COLO668 (cell line): ENCODE measurements around the gene SOCS2.
"Not testable (repeated sequence)": the region's sequence is repeated elsewhere in the genome, so short reads cannot be mapped to it uniquely, and the experiment has no call there.

Experiments
- DNase-seq: peaks from one replicate; lab custom pipeline; 2025; ENCODE audit not compliant: unreplicated experiment; lab: John Stamatoyannopoulos, UW

The SOCS2 gene, protein sequence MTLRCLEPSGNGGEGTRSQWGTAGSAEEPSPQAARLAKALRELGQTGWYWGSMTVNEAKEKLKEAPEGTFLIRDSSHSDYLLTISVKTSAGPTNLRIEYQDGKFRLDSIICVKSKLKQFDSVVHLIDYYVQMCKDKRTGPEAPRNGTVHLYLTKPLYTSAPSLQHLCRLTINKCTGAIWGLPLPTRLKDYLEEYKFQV

DNA sequence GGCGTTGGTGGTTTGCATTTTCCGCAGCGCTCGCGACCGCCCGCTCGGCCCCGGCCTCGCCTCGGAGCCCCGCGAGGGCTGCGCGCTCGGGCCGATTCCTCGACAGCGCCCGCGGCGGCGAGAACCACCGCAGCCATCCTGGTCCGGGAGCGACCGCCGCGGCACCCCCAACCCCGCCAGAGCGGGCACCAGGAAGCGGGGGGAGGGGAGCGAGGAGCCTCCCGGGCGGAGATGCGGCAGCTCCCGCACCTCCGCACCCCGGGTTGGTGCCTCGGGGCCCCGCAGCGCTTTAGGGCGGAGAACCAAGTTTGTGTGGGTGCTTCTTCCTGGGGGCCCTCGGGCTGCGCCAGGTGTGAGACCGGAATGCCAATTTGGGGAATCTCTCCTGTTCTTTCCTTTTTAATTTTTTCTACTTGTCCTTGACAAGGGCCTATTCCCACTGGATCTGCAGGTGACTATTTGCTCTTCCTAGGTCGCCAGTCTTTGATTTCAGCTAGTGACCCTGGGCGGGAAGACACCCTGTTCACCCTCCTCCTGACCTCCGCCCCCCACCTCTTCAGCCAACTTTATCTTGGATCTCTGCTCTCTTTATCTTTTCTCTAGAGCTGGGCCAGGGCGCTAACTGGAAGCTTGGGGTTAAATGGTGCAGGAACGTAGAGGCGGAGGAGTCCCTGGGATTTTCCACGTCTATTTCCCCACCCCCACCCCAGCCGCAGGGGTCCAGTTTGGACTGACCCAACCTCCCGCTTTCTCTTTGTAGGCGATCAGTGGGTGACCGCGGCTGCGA is at the start of gene SOCS2:
Gene SOCS2, plus strand, starts transcription at position 751 of the 787 bp plus-strand sequence. CDS start 223 bp downstream, outside the sequence.
- DNase-seq = peak; percentile 66

DNA sequence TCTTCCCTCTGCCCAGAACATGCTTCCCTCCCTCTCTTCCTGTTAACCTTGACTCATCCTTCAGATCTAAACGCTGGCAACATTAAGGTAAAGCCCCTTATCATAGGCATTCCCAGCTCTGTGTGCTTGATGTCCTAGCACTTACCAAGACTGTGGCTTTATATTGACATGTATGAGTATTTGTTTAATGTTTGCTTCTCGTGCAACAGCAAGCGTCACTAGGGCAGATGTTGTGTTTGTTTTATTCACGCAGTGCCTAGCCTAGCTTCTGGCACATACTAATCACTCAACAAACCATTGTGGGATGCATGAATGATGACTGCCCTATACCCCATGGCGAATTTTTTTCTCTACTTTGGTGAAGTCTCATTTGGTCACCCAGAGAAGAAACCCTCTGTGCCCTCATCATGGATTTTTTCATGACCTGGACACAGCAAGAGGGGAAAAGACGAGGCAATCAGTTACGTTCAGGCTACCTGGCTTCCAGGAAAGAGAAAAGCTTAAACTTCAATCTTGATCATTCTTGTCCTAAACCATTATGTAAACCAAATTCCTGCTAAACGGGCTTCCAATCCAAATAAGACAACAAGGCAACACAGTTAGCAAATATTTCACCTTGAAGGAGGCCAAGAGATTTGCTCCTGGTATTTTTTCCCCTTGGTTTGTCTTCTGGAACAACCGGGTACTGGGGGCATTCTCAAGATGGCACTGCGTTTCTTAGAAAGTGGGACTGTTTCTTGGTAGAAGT is 47.9 kb upstream of the SOCS2 start:
- DNase-seq = no peak

DNA sequence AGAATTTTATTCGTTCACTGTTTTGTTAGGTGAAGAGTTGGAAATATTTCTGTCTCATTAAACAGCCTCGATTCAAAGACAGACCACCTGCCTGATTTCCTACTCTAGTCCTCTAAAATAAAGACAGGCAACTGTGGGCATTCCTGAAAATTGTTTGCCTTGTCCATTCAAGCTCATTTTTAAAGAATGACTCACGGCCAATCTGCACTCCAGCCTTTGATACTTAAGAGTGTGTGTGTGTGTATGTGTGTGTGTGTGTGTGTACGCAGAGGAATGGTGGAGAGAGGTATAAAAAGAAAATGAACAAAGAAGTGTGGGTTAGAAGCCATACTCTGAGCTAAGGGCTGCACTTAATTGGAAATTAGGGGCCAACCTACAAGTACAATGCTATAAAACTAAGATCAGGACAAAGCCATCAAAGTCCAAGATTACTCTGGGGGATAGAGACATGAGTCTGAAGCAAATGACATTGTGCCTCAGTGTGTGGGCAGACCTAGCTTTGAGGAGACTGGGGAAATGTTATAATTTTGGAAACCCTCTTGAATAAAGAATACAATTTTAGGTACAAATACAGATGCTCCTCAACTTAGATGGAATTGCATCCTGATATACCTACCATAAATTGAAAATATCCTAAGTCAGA is 45.6 kb upstream of the SOCS2 start:
- no peak for DNase-seq

DNA sequence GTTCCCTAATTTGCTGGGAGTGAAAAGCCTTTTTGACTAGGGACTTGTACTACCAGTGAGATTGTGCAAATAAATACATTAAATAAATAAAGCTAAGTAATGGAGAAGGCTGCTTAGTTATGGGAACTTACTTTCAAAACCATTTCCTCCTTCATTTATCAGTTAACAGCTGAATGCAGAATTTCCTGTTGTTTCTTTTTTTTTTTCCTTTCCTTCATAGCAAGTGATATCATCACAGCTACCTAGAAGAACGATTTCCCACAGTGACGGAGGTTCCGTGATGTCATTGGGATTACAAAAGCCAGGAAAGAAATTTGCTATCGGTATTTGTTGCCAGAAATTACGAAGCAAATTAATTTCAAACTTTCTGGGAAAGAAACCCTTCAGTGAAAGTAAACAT is 42.1 kb upstream of the SOCS2 start:
- DNase-seq = no peak

DNA sequence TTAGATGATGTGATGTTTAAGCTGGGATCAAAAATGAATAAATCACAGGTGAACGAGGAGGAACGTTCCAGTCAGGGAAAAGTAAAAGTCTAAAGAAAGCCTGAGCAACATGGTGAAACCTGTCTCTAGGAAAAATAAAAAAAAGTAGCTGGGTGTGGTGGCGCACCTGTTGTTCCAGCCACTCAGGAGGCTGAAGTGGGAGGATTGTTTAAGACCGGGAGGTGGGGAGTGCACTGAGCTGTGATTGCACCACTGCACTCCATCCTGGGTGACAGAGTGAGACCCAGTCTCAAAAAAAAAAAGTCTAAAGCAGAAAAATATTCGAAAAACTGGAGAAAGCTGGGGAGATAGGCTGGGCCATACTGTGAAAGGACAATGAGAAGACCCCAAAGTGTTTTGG is 39.2 kb upstream of the SOCS2 start:
- DNase-seq = no peak

DNA sequence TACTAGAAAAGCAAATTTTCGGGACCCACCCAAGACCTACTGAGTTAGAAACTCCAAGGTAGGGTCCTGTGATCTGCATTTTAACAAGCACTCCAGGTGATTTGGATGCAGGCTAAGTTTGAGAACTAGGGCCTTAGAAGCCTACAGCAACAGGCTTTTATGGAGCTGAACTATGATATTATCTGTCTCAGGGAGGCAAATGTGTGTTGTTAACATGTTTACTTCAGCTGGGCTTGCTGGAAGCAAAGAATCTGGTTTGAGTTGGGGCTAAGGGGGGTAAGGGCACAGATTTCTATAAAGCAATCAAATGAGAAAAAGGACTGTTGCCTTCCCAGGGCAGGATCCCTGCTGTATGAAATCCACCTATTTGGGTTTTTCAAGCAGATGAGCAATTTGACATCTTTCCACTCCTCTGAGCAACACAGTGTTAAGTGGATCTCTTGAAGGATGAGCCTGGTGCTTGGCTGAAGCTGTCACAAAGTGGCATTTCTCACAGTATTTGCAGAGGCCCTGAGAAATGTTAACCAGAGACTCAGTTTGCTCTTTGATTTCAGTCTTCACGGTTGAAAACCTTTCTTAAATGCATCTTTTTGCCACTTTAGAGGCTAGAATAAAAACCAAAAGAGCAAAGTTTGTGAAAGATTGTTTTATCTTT is 36.2 kb upstream of the SOCS2 start:
- no peak for DNase-seq

DNA sequence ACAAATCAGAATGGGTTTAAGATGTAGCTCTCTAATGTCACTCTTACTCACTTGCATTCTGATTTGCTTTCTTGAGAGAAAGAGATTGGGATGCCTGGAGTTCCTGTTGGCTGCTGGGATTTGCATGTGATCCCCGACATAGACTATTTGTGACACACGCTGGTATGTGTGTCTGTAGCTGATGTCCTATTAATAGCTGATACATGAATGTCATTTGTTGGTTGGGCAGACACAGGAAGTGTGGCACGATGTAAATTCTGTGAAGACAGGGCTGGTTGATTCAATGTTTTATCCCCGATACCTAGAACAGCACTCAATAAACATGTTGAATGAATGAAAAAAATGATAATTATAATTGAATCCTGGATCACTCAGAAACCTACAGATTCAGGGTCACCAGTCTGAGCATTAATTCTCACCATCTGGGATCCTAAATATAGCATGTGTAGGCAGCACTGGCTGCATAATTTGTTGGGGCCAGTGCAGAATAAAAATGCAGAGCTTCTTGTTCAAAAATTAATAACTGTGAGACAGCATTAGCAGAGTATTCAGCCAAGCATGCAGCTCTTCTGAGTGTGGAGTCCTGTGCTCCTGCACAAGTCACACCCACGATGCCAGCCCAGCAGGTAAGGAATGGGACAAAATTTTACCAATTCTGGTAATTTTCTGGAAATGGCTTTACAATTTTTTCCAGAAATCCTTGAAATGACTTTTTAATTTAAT is 35.5 kb upstream of the SOCS2 start:
- DNase-seq = no peak

DNA sequence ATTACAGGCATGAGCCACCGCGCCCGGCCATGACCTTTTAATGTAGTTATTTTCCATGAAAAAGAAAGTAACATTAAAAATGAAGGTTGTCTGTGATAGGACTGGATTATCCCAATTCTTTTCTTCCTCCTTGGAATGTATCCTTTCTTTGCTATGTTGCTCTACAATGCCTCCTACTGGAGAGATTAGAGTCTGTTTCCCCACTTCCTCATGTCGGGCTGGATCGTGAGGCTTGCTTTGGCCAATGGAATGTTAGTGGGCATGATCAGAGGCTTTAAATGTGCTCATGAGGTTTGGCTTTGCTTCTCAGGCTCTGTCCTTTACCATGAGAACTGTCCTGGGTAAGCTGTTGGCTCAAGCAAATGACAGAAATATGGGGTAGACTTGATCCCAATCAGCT is 34.7 kb upstream of the SOCS2 start:
- no peak for DNase-seq

DNA sequence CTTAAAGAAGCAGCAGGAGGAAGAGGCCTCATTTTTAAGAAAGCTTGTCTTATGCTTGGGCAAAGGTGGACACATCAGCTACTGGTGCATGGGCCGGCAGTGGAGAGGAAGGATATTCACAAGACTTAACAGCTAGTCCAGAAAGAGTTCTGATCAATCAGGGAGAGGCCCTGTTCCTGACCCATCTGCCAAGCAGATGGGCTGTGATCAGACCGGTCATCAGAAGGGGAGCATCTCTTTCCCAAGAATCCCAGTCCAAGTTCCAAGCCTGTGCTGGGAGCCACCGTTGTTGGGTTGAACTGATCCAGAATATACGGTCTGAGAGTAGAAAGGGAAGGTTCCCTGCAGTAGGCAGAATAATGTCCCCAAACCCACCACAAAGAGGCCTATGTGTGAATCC is 32.7 kb upstream of the SOCS2 start:
- no peak for DNase-seq

DNA sequence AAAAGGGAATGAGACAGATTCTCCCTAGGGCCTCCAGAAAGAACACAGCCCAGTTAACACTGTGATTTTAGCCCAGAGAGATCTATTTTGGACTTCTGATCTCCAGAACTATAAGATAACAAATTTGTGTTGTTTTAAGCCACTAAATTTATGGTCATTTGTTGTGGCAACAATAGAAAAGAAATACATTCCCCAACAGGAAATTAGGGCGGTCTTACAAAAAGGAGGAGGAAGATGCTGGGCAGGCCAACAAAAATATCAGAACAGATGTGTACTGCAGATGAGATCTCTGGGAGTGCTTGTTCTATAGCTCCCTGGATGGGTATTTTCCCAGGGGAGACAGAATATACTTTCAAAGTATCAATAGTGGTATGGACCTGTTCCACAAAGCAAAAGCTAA is 32.0 kb upstream of the SOCS2 start:
- no peak for DNase-seq

DNA sequence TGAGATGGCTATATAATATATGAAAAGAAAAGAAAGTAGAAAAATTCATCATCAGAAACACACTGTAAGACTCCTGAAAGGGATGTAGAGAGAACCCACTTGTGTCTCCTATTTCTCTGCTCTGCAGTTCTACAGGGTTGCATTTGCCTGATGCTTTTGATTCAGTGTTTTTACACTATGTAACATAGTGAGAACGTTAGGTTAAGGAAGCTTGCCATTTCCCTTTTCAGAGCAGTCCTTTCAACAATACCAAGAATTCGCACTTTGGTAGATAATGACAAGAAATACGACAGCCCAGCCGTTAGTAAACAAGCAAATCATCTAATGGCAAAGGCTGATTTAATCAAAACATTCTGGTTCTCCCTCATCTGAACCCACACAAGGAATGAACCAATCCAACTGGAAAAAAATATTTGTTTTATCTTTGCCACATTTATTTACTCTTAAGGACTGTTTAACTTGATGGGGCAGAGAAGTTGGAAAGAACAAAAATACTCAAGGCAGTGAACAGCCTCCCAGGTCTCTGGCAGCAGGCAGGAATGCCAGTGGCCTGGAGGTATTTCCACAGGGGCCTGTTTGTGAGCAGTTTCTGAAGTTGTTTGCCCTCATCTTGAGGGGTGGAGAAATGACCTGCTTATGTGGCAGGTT is 30.8 kb upstream of the SOCS2 start:
- DNase-seq = no peak

DNA sequence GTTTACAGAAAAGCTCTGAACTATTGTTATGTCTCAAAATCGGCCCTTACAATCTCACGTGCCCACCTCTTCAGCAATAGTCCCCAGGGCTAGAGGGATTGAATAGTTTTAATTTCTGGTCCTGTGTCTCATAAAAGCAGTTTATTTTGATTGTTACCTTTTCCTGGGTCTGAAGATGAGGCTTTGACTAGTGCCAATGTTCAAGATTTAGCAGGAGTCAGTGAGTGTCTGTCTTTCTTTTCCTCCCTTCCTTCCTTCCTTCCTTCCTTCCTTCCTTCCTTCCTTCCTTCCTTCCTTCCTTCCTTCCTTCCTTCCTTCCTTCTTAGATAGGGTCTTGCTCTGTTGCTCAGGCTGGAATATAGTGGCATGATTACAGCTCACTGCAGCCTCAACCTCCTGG is 24.7 kb upstream of the SOCS2 start:
- no peak for DNase-seq

DNA sequence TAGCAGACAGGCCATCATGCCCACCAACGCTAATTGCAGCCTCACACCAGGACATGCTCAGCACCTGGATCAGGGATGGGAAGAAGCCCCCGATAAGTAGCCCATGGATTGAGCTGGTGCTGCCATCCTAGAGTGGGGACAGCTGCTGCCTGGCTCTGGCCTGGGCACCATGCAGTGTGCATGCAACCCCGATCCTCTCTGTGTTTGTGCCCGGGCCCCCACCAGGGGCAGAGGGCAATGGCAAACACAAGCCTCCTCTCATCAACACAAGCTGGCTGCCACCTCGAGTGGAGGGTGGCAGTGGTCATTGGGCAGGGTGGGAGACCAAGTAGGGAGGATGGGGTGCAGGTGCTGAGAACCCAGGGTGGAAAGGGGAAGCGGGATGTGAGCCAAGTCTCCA is 23.3 kb upstream of the SOCS2 start:
- no peak for DNase-seq

DNA sequence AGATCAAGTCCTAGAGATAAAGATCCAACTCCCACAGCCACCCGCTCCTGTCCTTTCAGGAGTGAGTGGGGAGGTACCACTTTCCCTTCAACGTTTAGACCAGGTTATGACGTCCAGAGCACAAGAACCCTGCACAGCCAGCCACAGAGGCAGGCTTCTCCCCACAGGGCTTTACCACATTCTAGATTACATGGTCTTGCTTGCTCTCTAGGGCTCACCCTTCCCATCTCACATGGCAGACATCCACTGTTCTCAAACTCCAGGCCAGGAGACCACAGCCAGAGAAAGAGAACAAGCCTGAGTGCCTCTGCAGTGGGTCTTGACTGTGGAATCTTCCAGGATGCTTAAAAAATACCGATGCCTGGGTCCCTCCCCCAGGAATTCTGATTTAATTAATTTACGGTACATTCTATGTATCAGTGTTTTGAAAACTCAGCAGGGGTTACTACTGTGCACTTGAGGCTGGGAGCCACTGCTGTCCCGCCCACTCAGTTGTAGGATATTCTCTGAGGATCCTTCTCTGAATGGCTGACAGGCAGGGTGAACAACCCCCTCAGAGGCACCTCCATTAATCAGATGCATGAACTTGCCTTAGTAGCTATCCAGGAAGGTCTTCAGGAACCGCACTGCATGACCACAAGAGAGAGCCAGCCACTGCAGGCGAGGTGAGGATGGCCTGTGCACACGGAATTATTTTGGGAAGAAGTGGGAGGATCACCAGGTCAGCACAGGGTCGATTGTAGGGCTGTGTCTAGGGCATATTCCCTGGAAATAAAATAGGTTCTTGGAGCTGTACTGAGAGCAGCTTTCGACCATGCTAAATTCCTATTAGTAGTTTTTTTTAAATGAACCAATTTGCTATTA is 21.5 kb upstream of the SOCS2 start:
- DNase-seq = no peak

DNA sequence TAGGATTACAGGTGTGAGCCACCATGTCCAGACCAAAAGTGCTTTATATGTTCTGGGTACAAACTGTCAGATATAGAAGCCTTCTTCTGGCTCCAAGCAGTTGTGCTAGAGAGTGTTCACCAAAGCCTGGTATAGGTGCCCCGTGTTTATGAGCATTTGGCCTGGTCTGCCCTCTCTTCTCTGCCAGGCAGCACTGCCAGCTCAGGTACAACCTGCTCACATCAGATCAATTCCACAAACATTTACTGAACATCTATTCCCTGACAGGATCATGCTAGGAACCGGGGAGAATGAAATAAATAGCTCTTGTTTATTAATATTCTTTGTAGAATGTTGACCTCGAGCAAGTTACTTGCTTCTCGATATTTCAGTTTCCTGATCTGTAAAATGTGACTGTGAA is 20.0 kb upstream of the SOCS2 start:
- DNase-seq = no peak

DNA sequence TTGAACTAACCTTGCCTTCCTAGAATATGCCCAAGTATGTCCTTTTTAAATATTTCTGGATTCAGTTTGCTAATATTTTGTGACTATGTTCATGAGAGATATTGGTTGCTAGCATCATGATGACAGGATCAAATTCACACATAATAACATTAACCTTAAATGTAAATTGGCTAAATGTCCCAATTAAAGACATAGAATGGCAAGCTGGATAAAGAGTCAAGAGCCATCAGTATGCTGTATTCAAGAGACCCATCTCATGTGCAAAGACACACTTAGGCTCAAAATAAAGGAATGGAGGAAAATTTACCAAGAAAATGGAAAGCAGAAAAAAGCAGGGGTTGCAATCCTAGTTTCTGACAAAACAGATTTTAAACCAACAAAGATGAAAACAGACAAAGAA is 14.6 kb upstream of the SOCS2 start:
- DNase-seq = not testable (repeated sequence)

DNA sequence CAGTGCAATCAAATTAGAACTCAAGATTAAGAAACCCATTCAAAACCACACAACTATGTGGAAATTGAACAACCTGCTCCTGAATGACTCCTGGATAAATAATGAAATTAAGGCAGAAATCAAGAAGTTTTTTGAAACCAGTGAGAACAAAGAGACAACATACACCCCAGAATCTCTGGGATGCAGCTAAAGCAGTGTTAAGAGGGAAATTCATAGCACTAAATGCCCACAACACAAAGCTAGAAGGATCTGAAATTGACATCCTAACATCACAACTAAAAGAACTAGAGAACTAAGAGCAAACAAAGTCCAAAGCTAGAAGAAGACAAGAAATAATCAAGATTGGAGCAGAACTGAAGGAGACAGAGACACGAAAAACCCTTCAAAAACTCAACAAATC is 13.8 kb upstream of the SOCS2 start:
- not testable (repeated sequence) for DNase-seq

DNA sequence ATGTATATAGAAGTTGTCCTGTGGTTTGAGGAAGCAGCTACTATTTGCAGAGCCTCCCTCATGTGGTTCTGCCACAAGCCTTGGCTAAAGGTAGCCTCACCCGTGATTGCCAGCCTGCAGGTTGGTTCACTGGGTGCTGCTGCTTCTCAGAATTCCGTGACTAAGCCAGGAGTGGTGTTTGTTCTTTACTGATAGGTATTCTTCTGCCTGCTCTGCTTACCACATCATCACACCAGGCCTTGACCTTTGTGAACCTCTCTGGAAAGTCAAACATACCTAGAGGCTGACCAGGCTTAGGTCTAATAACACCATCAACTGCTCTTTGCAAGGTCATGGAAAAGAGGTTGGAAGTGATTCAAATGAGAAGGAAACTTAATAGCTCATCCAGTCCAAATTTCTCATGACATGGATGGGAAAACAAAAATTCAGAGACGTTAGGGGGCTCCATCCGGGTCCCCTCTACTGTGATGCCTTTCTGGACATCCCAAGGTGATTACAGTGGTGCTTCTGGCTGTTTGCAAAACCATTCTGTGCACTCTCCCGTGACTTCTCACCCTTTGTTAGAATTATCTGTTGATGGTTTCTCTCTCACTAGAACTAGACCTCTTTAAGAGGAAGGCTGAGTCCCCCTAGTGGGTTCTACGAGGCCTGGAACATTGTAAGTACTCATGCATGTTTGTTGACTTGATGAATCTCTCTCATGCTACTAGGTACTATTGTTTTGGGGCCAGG is 8.5 kb upstream of the SOCS2 start:
- DNase-seq = no peak
